ENCODE results near the gene AFF3.

Gene AFF3

GRCh38 chr2:100060875-100061274 is 81.5 kb downstream of the AFF3 start:
- in situ Hi-C loops (cut with HindIII; ENCODE audit: low pct_ligation_motif_present, low pct_unique_long_range_greater_than_20kb, low sequenced_read_pairs) = no loop called here
- DNase-seq = no peak

GRCh38 chr2:100059638-100060037 is 82.8 kb downstream of the AFF3 start:
- in situ Hi-C loops (cut with HindIII; ENCODE audit: low pct_ligation_motif_present, low pct_unique_long_range_greater_than_20kb, low sequenced_read_pairs) = no loop called here
- no peak for DNase-seq

GRCh38 chr2:100057901-100058261 is 84.5 kb downstream of the AFF3 start:
- in situ Hi-C loops (cut with HindIII; ENCODE audit: low pct_ligation_motif_present, low pct_unique_long_range_greater_than_20kb, low sequenced_read_pairs) = no loop called here

GRCh38 chr2:100054426-100054825 is 88.0 kb downstream of the AFF3 start:
- in situ Hi-C loops (cut with HindIII; ENCODE audit: low pct_ligation_motif_present, low pct_unique_long_range_greater_than_20kb, low sequenced_read_pairs) = no loop called here
- no peak for DNase-seq

More at GRCh38 chr2:100057901-100058261, 84.5 kb downstream of the AFF3 start:
- peak; percentile 87 for DNase-seq

GRCh38 chr2:100053087-100053885 is 89.1 kb downstream of the AFF3 start:
- DNase-seq = no peak
- in situ Hi-C loops (cut with HindIII; ENCODE audit: low pct_ligation_motif_present, low pct_unique_long_range_greater_than_20kb, low sequenced_read_pairs) = no loop called here

- DNase-seq = no peak
- in situ Hi-C loops (cut with HindIII; ENCODE audit: low pct_ligation_motif_present, low pct_unique_long_range_greater_than_20kb, low sequenced_read_pairs) = no loop called here
Measured at GRCh38 chr2:100052650-100053049, 89.7 kb downstream of the AFF3 start.

- in situ Hi-C loops (cut with HindIII; ENCODE audit: low pct_ligation_motif_present, low pct_unique_long_range_greater_than_20kb, low sequenced_read_pairs) = no loop called here
- DNase-seq = no peak
Measured at GRCh38 chr2:100051253-100051652, 91.1 kb downstream of the AFF3 start.

- in situ Hi-C loops (cut with HindIII; ENCODE audit: low pct_ligation_motif_present, low pct_unique_long_range_greater_than_20kb, low sequenced_read_pairs) = no loop called here
- no peak for DNase-seq
Measured at GRCh38 chr2:100050685-100051084, 91.7 kb downstream of the AFF3 start.

- in situ Hi-C loops (cut with HindIII; ENCODE audit: low pct_ligation_motif_present, low pct_unique_long_range_greater_than_20kb, low sequenced_read_pairs) = no loop called here
Measured at GRCh38 chr2:100046961-100047947, 95.1 kb downstream of the AFF3 start.

GRCh38 chr2:100045000-100045399 is 97.4 kb downstream of the AFF3 start:
- in situ Hi-C loops (cut with HindIII; ENCODE audit: low pct_ligation_motif_present, low pct_unique_long_range_greater_than_20kb, low sequenced_read_pairs) = no loop called here
- no peak for DNase-seq

More at GRCh38 chr2:100046961-100047947, 95.1 kb downstream of the AFF3 start:
- no peak for DNase-seq

- in situ Hi-C loops (cut with HindIII; ENCODE audit: low pct_ligation_motif_present, low pct_unique_long_range_greater_than_20kb, low sequenced_read_pairs) = no loop called here
- no peak for DNase-seq
Measured at GRCh38 chr2:100043891-100044255, 98.5 kb downstream of the AFF3 start.

- DNase-seq = no peak
- in situ Hi-C loops (cut with HindIII; ENCODE audit: low pct_ligation_motif_present, low pct_unique_long_range_greater_than_20kb, low sequenced_read_pairs) = no loop called here
Measured at GRCh38 chr2:100043081-100043890, 99.1 kb downstream of the AFF3 start.

- DNase-seq = no peak
- in situ Hi-C loops (cut with HindIII; ENCODE audit: low pct_ligation_motif_present, low pct_unique_long_range_greater_than_20kb, low sequenced_read_pairs) = no loop called here
Measured at GRCh38 chr2:100042562-100042961, 99.8 kb downstream of the AFF3 start.

GRCh38 chr2:100041946-100042345 is 100.4 kb downstream of the AFF3 start:
- no peak for DNase-seq
- in situ Hi-C loops (cut with HindIII; ENCODE audit: low pct_ligation_motif_present, low pct_unique_long_range_greater_than_20kb, low sequenced_read_pairs) = no loop called here

- in situ Hi-C loops (cut with HindIII; ENCODE audit: low pct_ligation_motif_present, low pct_unique_long_range_greater_than_20kb, low sequenced_read_pairs) = no loop called here
- no peak for DNase-seq
Measured at GRCh38 chr2:100041385-100041784, 101.0 kb downstream of the AFF3 start.

GRCh38 chr2:100040906-100041305 is 101.5 kb downstream of the AFF3 start:
- in situ Hi-C loops (cut with HindIII; ENCODE audit: low pct_ligation_motif_present, low pct_unique_long_range_greater_than_20kb, low sequenced_read_pairs) = no loop called here
- DNase-seq = no peak

GRCh38 chr2:100039291-100039980 is 103.0 kb downstream of the AFF3 start:
- no peak for DNase-seq
- in situ Hi-C loops (cut with HindIII; ENCODE audit: low pct_ligation_motif_present, low pct_unique_long_range_greater_than_20kb, low sequenced_read_pairs) = no loop called here

GRCh38 chr2:100038011-100038410 is 104.4 kb downstream of the AFF3 start:
- in situ Hi-C loops (cut with HindIII; ENCODE audit: low pct_ligation_motif_present, low pct_unique_long_range_greater_than_20kb, low sequenced_read_pairs) = no loop called here
- DNase-seq = no peak

All from ACHN (cell line).